Measurements from ENCODE around the gene KLF3. TPM values are rescaled to one million over a fixed set of nuclear protein-coding genes. Genes with fewer than 3 reads are reported as not detected.

KLF3 gene
- total RNA-seq, 4 donors from 2014 or later, result 169 to 240 (median 223) TPM

DNA sequence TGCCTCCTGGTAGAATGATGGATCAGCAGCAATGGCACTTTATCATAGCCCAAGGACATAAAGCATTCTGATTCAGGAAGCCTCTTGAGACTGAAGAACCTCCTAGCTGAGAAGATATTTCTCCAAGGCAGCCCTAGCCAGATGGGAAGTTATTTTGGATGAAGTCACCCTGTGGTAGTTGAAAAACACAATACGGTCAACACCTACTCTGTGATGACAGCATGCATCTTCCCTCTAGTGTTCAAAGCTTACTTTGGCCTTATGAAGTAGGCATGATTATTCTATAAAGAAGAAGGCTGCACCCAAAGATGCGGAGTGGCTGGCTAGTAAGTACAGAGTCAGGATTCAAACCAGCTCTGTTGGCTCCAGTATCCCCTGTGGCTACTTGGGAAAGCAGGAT lies 70.9 kb downstream of the KLF3 start:
- no peaks in the 10 kb centered on the region for H3K9me3 ChIP-seq
- TF ChIP-seq EP300 (IDR thresholded peaks at IDR 0.05) (no peak), POLR2A (IDR thresholded peaks at IDR 0.05) (no peak), POLR2AphosphoS5 (IDR thresholded peaks at IDR 0.05) (no peak)
- TF ChIP-seq, protein P1, sequence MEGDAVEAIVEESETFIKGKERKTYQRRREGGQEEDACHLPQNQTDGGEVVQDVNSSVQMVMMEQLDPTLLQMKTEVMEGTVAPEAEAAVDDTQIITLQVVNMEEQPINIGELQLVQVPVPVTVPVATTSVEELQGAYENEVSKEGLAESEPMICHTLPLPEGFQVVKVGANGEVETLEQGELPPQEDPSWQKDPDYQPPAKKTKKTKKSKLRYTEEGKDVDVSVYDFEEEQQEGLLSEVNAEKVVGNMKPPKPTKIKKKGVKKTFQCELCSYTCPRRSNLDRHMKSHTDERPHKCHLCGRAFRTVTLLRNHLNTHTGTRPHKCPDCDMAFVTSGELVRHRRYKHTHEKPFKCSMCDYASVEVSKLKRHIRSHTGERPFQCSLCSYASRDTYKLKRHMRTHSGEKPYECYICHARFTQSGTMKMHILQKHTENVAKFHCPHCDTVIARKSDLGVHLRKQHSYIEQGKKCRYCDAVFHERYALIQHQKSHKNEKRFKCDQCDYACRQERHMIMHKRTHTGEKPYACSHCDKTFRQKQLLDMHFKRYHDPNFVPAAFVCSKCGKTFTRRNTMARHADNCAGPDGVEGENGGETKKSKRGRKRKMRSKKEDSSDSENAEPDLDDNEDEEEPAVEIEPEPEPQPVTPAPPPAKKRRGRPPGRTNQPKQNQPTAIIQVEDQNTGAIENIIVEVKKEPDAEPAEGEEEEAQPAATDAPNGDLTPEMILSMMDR (IDR thresholded peaks at IDR 0.05), result no peak
- 55% methylated on average over 2 of the region's 2 CpGs for WGBS

DNA sequence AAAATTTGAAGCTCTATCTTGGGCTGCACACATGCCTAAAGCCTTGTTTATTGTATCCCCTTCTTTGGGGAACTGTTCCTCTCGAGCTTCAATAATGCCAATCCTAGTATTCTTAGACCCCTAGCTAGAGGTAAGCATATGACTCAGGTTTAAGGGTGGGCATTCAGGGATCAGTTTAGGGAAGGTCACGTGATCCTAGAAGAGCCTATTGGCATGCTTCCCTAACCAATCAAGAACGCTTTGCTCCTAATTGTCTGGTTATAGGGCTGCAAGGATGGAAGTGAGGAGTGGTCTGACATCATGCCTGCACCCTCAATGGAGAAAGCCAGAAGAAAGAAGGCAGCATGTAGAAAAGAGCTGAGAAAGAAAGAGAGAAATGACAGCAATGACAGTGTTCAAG lies 71.9 kb downstream of the KLF3 start:
- no peak overlapping the region for H3K27ac ChIP-seq
- TF ChIP-seq EP300 (IDR thresholded peaks at IDR 0.05), result no peak
- TF ChIP-seq, protein P1 (IDR thresholded peaks at IDR 0.05), result no peak
- no peak for TF ChIP-seq POLR2AphosphoS5 (IDR thresholded peaks at IDR 0.05)
- 85% methylated on average over 3 of the region's 3 CpGs for WGBS
- no peak for DNase-seq (ENCODE audit: low spot score in 2 of 2)
- no peaks in the 10 kb centered on the region for H3K27me3 ChIP-seq
- H3K36me3 ChIP-seq, result no peaks in the 10 kb centered on the region
- no peaks in the 10 kb centered on the region for H3K9me3 ChIP-seq
- peaks cover 5% of the 10 kb centered on the region for H3K4me1 ChIP-seq
- no peak overlapping the region for H3K4me3 ChIP-seq

More for the DNA sequence above, 70.9 kb downstream of the KLF3 start:
- Histone ChIP-seq H3K27me3 (no peaks in the 10 kb centered on the region), H3K36me3 (no peaks in the 10 kb centered on the region), H3K4me1 (peaks cover 10% of the 10 kb centered on the region), H3K27ac (no peak overlapping the region), H3K4me3 (no peak overlapping the region)
- DNase-seq (ENCODE audit: low spot score in 2 of 2), result no peak

DNA sequence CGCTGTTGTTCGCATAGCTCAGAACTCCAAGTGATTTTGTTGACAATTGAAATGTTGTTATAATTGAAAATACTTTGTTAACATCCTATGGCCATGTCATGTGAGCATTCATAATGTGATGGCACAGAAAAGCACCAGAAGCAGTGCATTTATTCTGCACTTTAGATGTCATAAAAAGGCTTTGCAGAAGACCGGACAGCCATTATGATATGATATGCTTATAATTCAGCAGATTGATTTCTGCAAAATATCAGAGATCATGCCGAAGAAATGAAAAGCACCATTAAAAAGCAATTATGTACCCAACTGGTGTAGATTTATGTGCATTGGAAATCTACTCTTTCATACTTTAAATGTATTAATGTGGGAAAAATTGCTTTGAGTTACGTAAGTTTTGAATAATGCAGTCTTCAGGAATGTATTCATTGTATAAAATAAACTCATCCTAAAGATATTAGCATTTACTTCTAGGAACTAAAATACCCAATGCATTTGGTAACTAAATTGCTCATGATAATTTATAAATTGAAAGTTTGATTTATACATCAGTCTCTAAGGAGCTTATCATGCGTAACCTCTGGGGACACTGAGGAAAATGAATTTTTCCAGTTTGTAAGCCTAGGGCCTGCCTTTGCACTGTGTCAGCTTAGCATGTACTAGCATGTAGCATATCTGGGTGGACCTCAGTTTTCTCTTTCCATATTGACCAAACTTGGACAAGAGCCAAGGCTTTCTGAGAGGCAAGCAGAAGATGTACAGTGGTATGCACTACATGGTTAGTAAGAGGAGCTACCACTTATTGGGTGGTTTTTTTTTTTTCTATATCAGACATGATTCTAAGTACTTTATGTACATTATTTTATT lies 75.2 kb downstream of the KLF3 start:
- TF ChIP-seq, protein P1 (IDR thresholded peaks at IDR 0.05), result no peak
- no peak for TF ChIP-seq POLR2A (IDR thresholded peaks at IDR 0.05)
- no peak for TF ChIP-seq POLR2AphosphoS5 (IDR thresholded peaks at IDR 0.05)
- TF ChIP-seq EP300 (IDR thresholded peaks at IDR 0.05), result no peak
- Histone ChIP-seq H3K36me3 (no peaks in the 10 kb centered on the region), H3K4me3 (no peak overlapping the region), H3K9me3 (no peaks in the 10 kb centered on the region), H3K27me3 (no peaks in the 10 kb centered on the region), H3K4me1 (no peaks in the 10 kb centered on the region), H3K27ac (no peak overlapping the region)
- no peak for DNase-seq (ENCODE audit: low spot score in 2 of 2)
- WGBS, result 93% methylated on average over 6 of the region's 6 CpGs

DNA sequence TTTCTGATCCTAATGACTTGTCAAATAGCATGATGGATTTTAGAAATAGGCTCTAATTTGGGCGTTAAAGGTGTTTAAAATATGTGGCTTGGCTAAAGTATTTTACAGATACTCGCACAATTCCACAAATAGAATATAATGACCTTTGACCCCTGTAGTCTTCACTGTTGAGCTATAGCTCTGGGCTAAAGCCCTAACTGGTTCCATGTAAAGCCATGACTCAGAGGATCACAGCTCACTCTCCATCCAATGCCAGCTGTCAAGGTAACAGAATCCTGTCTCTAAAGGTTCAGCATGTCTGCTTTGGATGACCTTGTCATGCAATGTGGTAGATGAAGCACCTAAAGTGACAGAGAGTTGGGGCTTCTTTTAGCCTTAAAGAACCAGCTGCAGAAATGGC lies 76.3 kb downstream of the KLF3 start:
- Histone ChIP-seq H3K4me1 (no peaks in the 10 kb centered on the region), H3K27ac (no peak overlapping the region), H3K27me3 (no peaks in the 10 kb centered on the region), H3K9me3 (no peaks in the 10 kb centered on the region), H3K36me3 (no peaks in the 10 kb centered on the region), H3K4me3 (no peak overlapping the region)
- 87% methylated on average over 2 of the region's 2 CpGs for WGBS
- DNase-seq (ENCODE audit: low spot score in 2 of 2), result no peak
- TF ChIP-seq POLR2A (IDR thresholded peaks at IDR 0.05) (no peak), POLR2AphosphoS5 (IDR thresholded peaks at IDR 0.05) (no peak), EP300 (IDR thresholded peaks at IDR 0.05) (no peak)
- TF ChIP-seq, protein P1 (IDR thresholded peaks at IDR 0.05), result no peak

DNA sequence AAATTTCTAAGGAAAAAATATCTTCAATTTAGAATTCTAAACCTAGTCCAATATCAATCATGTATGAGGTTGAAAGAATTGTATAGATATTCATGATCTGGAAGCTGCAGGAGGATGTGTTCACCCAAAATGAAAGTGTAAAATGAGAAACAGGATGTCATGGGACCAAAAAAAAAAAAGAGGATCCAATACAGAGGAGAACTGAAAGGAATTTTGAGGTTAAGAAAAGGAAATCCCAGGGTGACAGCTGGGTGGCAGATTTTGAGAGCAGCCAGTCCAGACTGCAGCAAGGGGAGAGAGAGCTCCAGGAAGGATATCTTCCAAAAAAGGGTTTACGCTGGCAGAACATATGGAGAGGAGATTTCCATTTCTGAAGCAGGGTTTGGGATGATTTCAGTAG lies 79.9 kb downstream of the KLF3 start:
- Histone ChIP-seq H3K4me1 (no peaks in the 10 kb centered on the region), H3K4me3 (no peak overlapping the region), H3K36me3 (no peaks in the 10 kb centered on the region), H3K27me3 (no peaks in the 10 kb centered on the region), H3K27ac (no peak overlapping the region), H3K9me3 (no peaks in the 10 kb centered on the region)
- DNase-seq (ENCODE audit: low spot score in 2 of 2), result no peak
- WGBS, result 71% methylated on average over 1 of the region's 1 CpG
- TF ChIP-seq POLR2A (IDR thresholded peaks at IDR 0.05), result no peak
- TF ChIP-seq, protein P1 (IDR thresholded peaks at IDR 0.05), result no peak
- TF ChIP-seq POLR2AphosphoS5 (IDR thresholded peaks at IDR 0.05), result no peak
- no peak for TF ChIP-seq EP300 (IDR thresholded peaks at IDR 0.05)
